ENCODE results near the gene GRPEL2. TPM values are rescaled to one million over a fixed set of nuclear protein-coding genes. Genes with fewer than 3 reads are reported as not detected.

Gene GRPEL2
- total and polyA plus RNA-seq, 2 of the 8 experiments (the other 6 are each of a cell fraction or from before 2014, with no cell fraction given): 11.2 to 52.2 TPM

GRCh38 chr5:149333711-149334443 is 11.4 kb upstream of the GRPEL2 start:
- DNase-seq (ENCODE audit: low read depth in 1 of 2, low spot score in 2 of 2): no peak
- H3K14ac ChIP-seq (ENCODE audit: insufficient read length): no peak overlapping the region
- TF ChIP-seq GABPA (IDR thresholded peaks at IDR 0.05; ENCODE audit: borderline replicate concordance, insufficient read depth, low read length): no peak
- no peak for TF ChIP-seq NRF1 (IDR thresholded peaks at IDR 0.05; ENCODE audit: low read depth, low read length)
- TF ChIP-seq, protein P1, sequence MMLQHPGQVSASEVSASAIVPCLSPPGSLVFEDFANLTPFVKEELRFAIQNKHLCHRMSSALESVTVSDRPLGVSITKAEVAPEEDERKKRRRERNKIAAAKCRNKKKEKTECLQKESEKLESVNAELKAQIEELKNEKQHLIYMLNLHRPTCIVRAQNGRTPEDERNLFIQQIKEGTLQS (IDR thresholded peaks at IDR 0.05; ENCODE audit: insufficient read depth, low read depth, low read length): no peak
- TF ChIP-seq CHD2 (IDR thresholded peaks at IDR 0.05; ENCODE audit: low read length): no peak
- TF ChIP-seq YY1 (IDR thresholded peaks at IDR 0.05; ENCODE audit: low read depth, low read length): no peak
- TF ChIP-seq BRCA1 (IDR thresholded peaks at IDR 0.05; ENCODE audit: low read depth, low read length): no peak
- no peak for TF ChIP-seq KDM5A (IDR thresholded peaks at IDR 0.05; ENCODE audit: low read length)
- TF ChIP-seq CTBP2 (IDR thresholded peaks at IDR 0.05; ENCODE audit: borderline replicate concordance, insufficient read depth, insufficient read length, low read length): no peak
- TF ChIP-seq, protein P2, sequence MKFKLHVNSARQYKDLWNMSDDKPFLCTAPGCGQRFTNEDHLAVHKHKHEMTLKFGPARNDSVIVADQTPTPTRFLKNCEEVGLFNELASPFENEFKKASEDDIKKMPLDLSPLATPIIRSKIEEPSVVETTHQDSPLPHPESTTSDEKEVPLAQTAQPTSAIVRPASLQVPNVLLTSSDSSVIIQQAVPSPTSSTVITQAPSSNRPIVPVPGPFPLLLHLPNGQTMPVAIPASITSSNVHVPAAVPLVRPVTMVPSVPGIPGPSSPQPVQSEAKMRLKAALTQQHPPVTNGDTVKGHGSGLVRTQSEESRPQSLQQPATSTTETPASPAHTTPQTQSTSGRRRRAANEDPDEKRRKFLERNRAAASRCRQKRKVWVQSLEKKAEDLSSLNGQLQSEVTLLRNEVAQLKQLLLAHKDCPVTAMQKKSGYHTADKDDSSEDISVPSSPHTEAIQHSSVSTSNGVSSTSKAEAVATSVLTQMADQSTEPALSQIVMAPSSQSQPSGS (IDR thresholded peaks at IDR 0.05; ENCODE audit: low read length): no peak
- no peak for TF ChIP-seq JUND (IDR thresholded peaks at IDR 0.05; ENCODE audit: low read length)

More at GRCh38 chr5:149333711-149334443, 11.4 kb upstream of the GRPEL2 start:
- ChIA-PET POLR2A (ENCODE audit: partially characterized antibody) (interaction anchor here (0.9 to 1.0 kb wide), 2 partner anchors 9 to 11 kb away, joined by 3 read pairs; no protein-coding TSS in a partner anchor), CTCF (ENCODE audit: partially characterized antibody) (interaction anchor here (0.6 to 6.0 kb wide), 11 partner anchors 12 to 817 kb away, joined by 3 to 28 read pairs (median 4); no protein-coding TSS in a partner anchor)
- H2BK5ac ChIP-seq (ENCODE audit: low read depth, low read length): no peak overlapping the region
- H3K79me2 ChIP-seq (ENCODE audit: control insufficient read depth in 1 of 2, insufficient read depth in 2 of 2, low read length in 2 of 2): no peaks in the 10 kb centered on the region
- no peaks in the 10 kb centered on the region for H3K23me2 ChIP-seq (ENCODE audit: low read depth, low read length)
- H3K79me1 ChIP-seq (ENCODE audit: low read depth, low read length): no peaks in the 10 kb centered on the region
- H3K9me3 ChIP-seq (ENCODE audit: insufficient read depth in 2 of 2, low read depth in 1 of 2, low read length in 1 of 2): no peaks in the 10 kb centered on the region
- no peak overlapping the region for H3K4me2 ChIP-seq (ENCODE audit: insufficient read depth in 1 of 2, low read depth in 2 of 2, low read length in 2 of 2)
- H2BK15ac ChIP-seq (ENCODE audit: low read length): no peak overlapping the region
- H4K8ac ChIP-seq (ENCODE audit: extremely low read depth, insufficient read depth, low read length): no peak overlapping the region
- H3K4me3 ChIP-seq (ENCODE audit: extremely low read depth in 1 of 4, insufficient read depth in 2 of 4, low read depth in 3 of 4, low read length in 4 of 4): no peak overlapping the region
- no peak overlapping the region for H3K9ac ChIP-seq (replicated peaks in 1 of 4; ENCODE audit: extremely low read depth in 1 of 4, low read depth in 3 of 4, low read length in 3 of 4)
- H2BK20ac ChIP-seq (ENCODE audit: low read length): no peak overlapping the region
- no peaks in the 10 kb centered on the region for H3K4me1 ChIP-seq (replicated peaks in 1 of 4; ENCODE audit: control insufficient read depth in 3 of 4, insufficient read depth in 4 of 4, low read length in 3 of 4)
- H3K27ac ChIP-seq (ENCODE audit: low read depth, low read length): no peak overlapping the region
- H3K4ac ChIP-seq (replicated peaks; ENCODE audit: insufficient read length, low read depth, low read length): no peak overlapping the region
- WGBS, 2 experiments (ENCODE audit: extremely low coverage in 1 of 2, insufficient coverage in 1 of 2, insufficient read length in 1 of 2, insufficient replicate concordance in 2 of 2, low coverage in 1 of 2, low lambda C conversion rate in 2 of 2, missing lambda C conversion rate in 1 of 2): 83% methylated on average over 2 of the region's 2 CpGs; no CpG with 5 or more reads in 1 of the 2 experiments
- H3K27me3 ChIP-seq (replicated peaks in 1 of 4; ENCODE audit: control insufficient read depth in 3 of 4, extremely low read depth in 1 of 4, insufficient read depth in 3 of 4, low read length in 3 of 4): no peaks in the 10 kb centered on the region
- no peak overlapping the region for H3K18ac ChIP-seq (ENCODE audit: extremely low read depth, low read length)
- H3K23ac ChIP-seq (ENCODE audit: insufficient read length): no peak overlapping the region
- H4K91ac ChIP-seq (replicated peaks; ENCODE audit: insufficient read length, low read length): no peak overlapping the region
- no peak overlapping the region for H2BK12ac ChIP-seq (ENCODE audit: low read depth, low read length)
- H2AFZ ChIP-seq (ENCODE audit: low read length): no peak overlapping the region
- no peak for FAIRE-seq
- no peak overlapping the region for H4K5ac ChIP-seq (ENCODE audit: insufficient read length, low read depth, low read length)
- H2BK120ac ChIP-seq (replicated peaks; ENCODE audit: low read depth, low read length): no peak overlapping the region
- no peak overlapping the region for H2AK5ac ChIP-seq (ENCODE audit: low read depth, low read length)
- no peaks in the 10 kb centered on the region for H4K20me1 ChIP-seq (replicated peaks in 1 of 2; ENCODE audit: control insufficient read depth in 1 of 2, insufficient read depth in 2 of 2, low read length in 2 of 2)
- no peak overlapping the region for H3K56ac ChIP-seq (replicated peaks; ENCODE audit: insufficient read length, low read depth, low read length)
- H3K36me3 ChIP-seq (ENCODE audit: control insufficient read depth in 2 of 4, insufficient read depth in 4 of 4, low read length in 3 of 4): no peaks in the 10 kb centered on the region

Measured in H1 (cell line).